ENCODE results near the gene IRF6. TPM values are rescaled to one million over a fixed set of nuclear protein-coding genes. Genes with fewer than 3 reads are reported as not detected.

The IRF6 gene
- total and polyA plus RNA-seq, 2 of the 8 experiments (the other 6 are each of a cell fraction or from before 2014, with no cell fraction given): 9.6 to 13.4 TPM

GRCh38 chr1:209791920-209792319 lies 14.0 kb downstream of the IRF6 start:
- H4K8ac ChIP-seq (ENCODE audit: extremely low read depth, insufficient read depth, low read length): no peak overlapping the region
- TF ChIP-seq MAX (IDR thresholded peaks at IDR 0.05): no peak
- TF ChIP-seq CEBPB (IDR thresholded peaks at IDR 0.05; ENCODE audit: low read depth, low read length): no peak
- no peak for TF ChIP-seq RFX5 (IDR thresholded peaks at IDR 0.05; ENCODE audit: borderline replicate concordance, low read depth, low read length)
- no peak for TF ChIP-seq USF2 (IDR thresholded peaks at IDR 0.05; ENCODE audit: low read length)
- no peak for TF ChIP-seq SIN3A (conservative IDR thresholded peaks at IDR 0.05 in 1 of 2, IDR thresholded peaks at IDR 0.05 in 1 of 2; ENCODE audit: low read depth in 1 of 2, low read length in 2 of 2)
- no peak for TF ChIP-seq MAFK (IDR thresholded peaks at IDR 0.05; ENCODE audit: low read depth, low read length)
- TF ChIP-seq PHF8 (conservative IDR thresholded peaks at IDR 0.05; ENCODE audit: low read depth, low read length): no peak
- TF ChIP-seq EGR1 (IDR thresholded peaks at IDR 0.05; ENCODE audit: borderline replicate concordance, low read depth, low read length): no peak
- TF ChIP-seq CREB1 (IDR thresholded peaks at IDR 0.05): no peak
- no peak for TF ChIP-seq CBX8 (IDR thresholded peaks at IDR 0.05; ENCODE audit: borderline replicate concordance, low read depth, low read length)
- peaks cover 2 to 13% (median 5%) of the 10 kb centered on the region in 4 experiments; a peak in 7 of 8 replicates for H3K36me3 ChIP-seq (ENCODE audit: control insufficient read depth in 2 of 4, insufficient read depth in 4 of 4, low read length in 3 of 4)
- H3K27ac ChIP-seq (ENCODE audit: low read depth, low read length): no peak overlapping the region
- H3K4me3 ChIP-seq (ENCODE audit: extremely low read depth in 1 of 4, insufficient read depth in 2 of 4, low read depth in 3 of 4, low read length in 4 of 4): no peak overlapping the region
- peaks cover 1% of the 10 kb centered on the region; the same call in 1 of the 2 replicates for H3K23me2 ChIP-seq (ENCODE audit: low read depth, low read length)
- no peak overlapping the region for H2BK15ac ChIP-seq (ENCODE audit: low read length)
- H3K27me3 ChIP-seq (replicated peaks in 1 of 4; ENCODE audit: control insufficient read depth in 3 of 4, extremely low read depth in 1 of 4, insufficient read depth in 3 of 4, low read length in 3 of 4): no peaks in the 10 kb centered on the region
- no peaks in the 10 kb centered on the region; the same call in 1 of the 2 replicates for H3K79me1 ChIP-seq (ENCODE audit: low read depth, low read length)
- H3K9ac ChIP-seq (replicated peaks in 1 of 4; ENCODE audit: extremely low read depth in 1 of 4, low read depth in 3 of 4, low read length in 3 of 4): no peak overlapping the region
- H3K23ac ChIP-seq (ENCODE audit: insufficient read length): no peak overlapping the region
- no peaks in the 10 kb centered on the region for H4K20me1 ChIP-seq (replicated peaks in 1 of 2; ENCODE audit: control insufficient read depth in 1 of 2, insufficient read depth in 2 of 2, low read length in 2 of 2)
- no peak overlapping the region for H2BK120ac ChIP-seq (replicated peaks; ENCODE audit: low read depth, low read length)
- no peak overlapping the region for H4K91ac ChIP-seq (replicated peaks; ENCODE audit: insufficient read length, low read length)
- H3K79me2 ChIP-seq (ENCODE audit: control insufficient read depth in 1 of 2, insufficient read depth in 2 of 2, low read length in 2 of 2): no peaks in the 10 kb centered on the region
- no peak overlapping the region for H2BK20ac ChIP-seq (ENCODE audit: low read length)
- no peak overlapping the region for H2AK5ac ChIP-seq (ENCODE audit: low read depth, low read length)
- 95% methylated on average over 1 of the region's 1 CpG; no CpG with 5 or more reads in 1 of the 2 experiments for WGBS, 2 experiments (ENCODE audit: extremely low coverage in 1 of 2, insufficient coverage in 1 of 2, insufficient read length in 1 of 2, insufficient replicate concordance in 2 of 2, low coverage in 1 of 2, low lambda C conversion rate in 2 of 2, missing lambda C conversion rate in 1 of 2)
- DNase-seq (ENCODE audit: low read depth in 1 of 2, low spot score in 2 of 2): no peak
- H2BK5ac ChIP-seq (ENCODE audit: low read depth, low read length): no peak overlapping the region
- H3K56ac ChIP-seq (replicated peaks; ENCODE audit: insufficient read length, low read depth, low read length): no peak overlapping the region
- no peak overlapping the region for H4K5ac ChIP-seq (ENCODE audit: insufficient read length, low read depth, low read length)
- no peak overlapping the region for H3K4ac ChIP-seq (replicated peaks; ENCODE audit: insufficient read length, low read depth, low read length)
- no peak overlapping the region for H3K18ac ChIP-seq (ENCODE audit: extremely low read depth, low read length)
- ChIA-PET POLR2A (ENCODE audit: partially characterized antibody) (no interaction called here), CTCF (ENCODE audit: partially characterized antibody) (interaction anchor here (2.4 to 2.8 kb wide), 2 partner anchors 13 to 31 kb away, joined by 7 to 13 read pairs; partner anchors contain the start of gene IRF6)
- H3K4me1 ChIP-seq (replicated peaks in 1 of 4; ENCODE audit: control insufficient read depth in 3 of 4, insufficient read depth in 4 of 4, low read length in 3 of 4): no peaks in the 10 kb centered on the region
- no peak for FAIRE-seq
- no peak overlapping the region for H3K14ac ChIP-seq (ENCODE audit: insufficient read length)
- no peak overlapping the region for H2BK12ac ChIP-seq (ENCODE audit: low read depth, low read length)
- H3K9me3 ChIP-seq (ENCODE audit: insufficient read depth in 2 of 2, low read depth in 1 of 2, low read length in 1 of 2): no peaks in the 10 kb centered on the region
- H3K4me2 ChIP-seq (ENCODE audit: insufficient read depth in 1 of 2, low read depth in 2 of 2, low read length in 2 of 2): no peak overlapping the region
- H2AFZ ChIP-seq (ENCODE audit: low read length): no peak overlapping the region

Data from H1 (cell line).